Small intestine (tissue), 7 donors: ENCODE results near the gene EMD. TPM values are rescaled to one million over a fixed set of nuclear protein-coding genes. Genes with fewer than 3 reads are reported as not detected.

Experiments
- DNase-seq, 2 donors: peaks; one replicate each; pipeline versions ENCODE4 v3.0.0 to v3.0.0-alpha.2; 2013
- FAIRE-seq: peaks from 2 replicates; lab custom pipeline; 2012; peaks lifted over from hg19 to GRCh38; lab: Jason Lieb, UNC
- H3K27ac ChIP-seq, 3 donors: one replicate each; pipeline ENCODE4 v1.5.1; 2013; ENCODE audit warnings: low read length in 2 of 3, mild to moderate bottlenecking in 2 of 3, control low read depth in 1 of 3, inconsistent platforms in 1 of 3, low read depth in 1 of 3, moderate library complexity in 1 of 3
- H3K27me3 ChIP-seq, 3 donors: one replicate each; pipeline ENCODE4 v1.6.1; 2013; ENCODE audit warnings: low read length in 3 of 3, inconsistent platforms in 1 of 3; ENCODE audit not compliant: control insufficient read depth in 3 of 3, insufficient read depth in 3 of 3
- H3K36me3 ChIP-seq, 3 donors: one replicate each; pipeline ENCODE4 v1.6.1; 2013; ENCODE audit warnings: low read length in 3 of 3, inconsistent platforms in 1 of 3, low read depth in 1 of 3, mild to moderate bottlenecking in 1 of 3, moderate library complexity in 1 of 3; ENCODE audit not compliant: control insufficient read depth in 3 of 3, insufficient read depth in 2 of 3
- H3K4me1 ChIP-seq, 3 donors: one replicate each; pipeline ENCODE4 v1.6.1; 2013; ENCODE audit warnings: low read length in 2 of 3, inconsistent platforms in 1 of 3, low read depth in 1 of 3, mild to moderate bottlenecking in 1 of 3, moderate library complexity in 1 of 3; ENCODE audit not compliant: control insufficient read depth in 3 of 3, insufficient read depth in 2 of 3
- H3K4me3 ChIP-seq, 3 donors: one replicate each; pipeline ENCODE4 v1.5.1; 2013; ENCODE audit warnings: low read length in 3 of 3, control low read depth in 1 of 3, inconsistent platforms in 1 of 3, low read depth in 1 of 3, mild to moderate bottlenecking in 1 of 3, moderate library complexity in 1 of 3
- H3K9me3 ChIP-seq, 2 donors: one replicate each; pipeline ENCODE4 v1.6.1; 2013; ENCODE audit warnings: low read depth in 1 of 2, low read length in 1 of 2; ENCODE audit not compliant: control insufficient read depth in 2 of 2, insufficient read depth in 1 of 2
- WGBS, 3 donors: extraction: QIAGEN DNeasy Blood & Tissue Kit; methylation state at CpG; one replicate each; pipeline ENCODE4 v1.1.7; 2013; 5-methylcytosine and 5-hydroxymethylcytosine counted together
- polyA plus RNA-seq, 4 donors: library from polyadenylated mRNA; stranded (reverse) in 3 of 4; unstranded in 1 of 4; fragments of 200-250 nt in 3 of 4; fragments of 120-200 nt in 1 of 4; gene quantifications; one replicate each; pipeline versions ENCODE4 v1.2.1 to v1.2.3, GENCODE V29; 2013
- donor health status: healthy with polysubstance abuse.
- donor health status: control.
- donor health status: control.
- donor health status: Bipolar disorder and iron deficiency.
- donor health status: healthy.

The EMD gene
- polyA plus RNA-seq, 4 donors = 37.6 to 82.3 (median 55.6) TPM

DNA sequence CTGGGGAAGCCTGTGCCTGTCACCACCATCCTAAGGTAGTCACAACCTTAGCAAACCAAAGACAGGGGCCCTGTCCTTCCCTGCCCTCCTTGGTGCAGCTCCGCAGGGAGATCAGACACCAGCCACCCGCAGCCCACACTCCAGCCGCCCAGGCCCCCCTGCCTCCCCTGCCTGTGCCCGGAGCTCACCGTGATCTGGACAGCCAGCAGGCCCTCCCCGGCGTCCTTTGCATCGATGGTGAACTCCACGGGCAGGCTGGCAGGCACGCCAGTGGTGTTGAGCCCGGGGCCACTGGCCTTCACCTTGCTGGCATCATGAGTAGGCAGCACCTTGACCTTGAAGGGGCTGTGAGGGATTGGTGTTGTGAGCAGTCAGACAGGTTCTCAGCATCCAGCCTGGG is 21.1 kb upstream of the EMD start:
- Histone ChIP-seq H3K27ac (no peak overlapping the region), H3K36me3 (peaks cover 0 to 77% (median 10%) of the 10 kb centered on the region in 3 donors), H3K27me3 (no peaks in the 10 kb centered on the region), H3K4me1 (no peaks in the 10 kb centered on the region), H3K4me3 (no peak overlapping the region), H3K9me3 (no peaks in the 10 kb centered on the region)
- WGBS, 3 donors = 88 to 94% (median 94%) methylated on average over 9 to 11 of the region's 11 CpGs
- DNase-seq (no peak), FAIRE-seq (no peak)

DNA sequence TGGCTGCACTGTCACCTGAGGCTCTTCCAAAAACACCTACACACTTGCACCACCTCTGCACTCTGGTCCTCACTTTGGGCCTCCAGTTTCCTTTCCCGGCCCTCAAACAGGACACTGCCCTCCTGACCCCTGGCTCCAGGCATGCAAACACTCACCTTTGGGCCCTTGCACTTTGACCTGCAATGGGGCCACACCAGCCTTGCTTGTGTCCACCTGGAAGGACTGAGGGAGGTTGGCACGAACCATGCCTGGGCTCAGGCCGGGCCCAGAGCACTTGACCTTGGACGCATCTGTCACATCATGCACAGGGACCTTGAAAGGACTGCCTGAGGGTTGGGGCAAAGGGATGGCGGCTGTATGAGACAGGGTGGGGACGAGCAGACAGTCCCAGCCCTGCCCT is 20.3 kb upstream of the EMD start:
- peaks cover 0 to 73% (median 10%) of the 10 kb centered on the region in 3 donors for H3K36me3 ChIP-seq
- DNase-seq (no peak), FAIRE-seq (no peak)
- no peaks in the 10 kb centered on the region for H3K27me3 ChIP-seq
- no peaks in the 10 kb centered on the region for H3K9me3 ChIP-seq
- H3K4me1 ChIP-seq = no peaks in the 10 kb centered on the region
- no peak overlapping the region for H3K4me3 ChIP-seq
- WGBS, 3 donors = 56 to 78% (median 64%) methylated on average over 6 of the region's 6 CpGs
- H3K27ac ChIP-seq = no peak overlapping the region

DNA sequence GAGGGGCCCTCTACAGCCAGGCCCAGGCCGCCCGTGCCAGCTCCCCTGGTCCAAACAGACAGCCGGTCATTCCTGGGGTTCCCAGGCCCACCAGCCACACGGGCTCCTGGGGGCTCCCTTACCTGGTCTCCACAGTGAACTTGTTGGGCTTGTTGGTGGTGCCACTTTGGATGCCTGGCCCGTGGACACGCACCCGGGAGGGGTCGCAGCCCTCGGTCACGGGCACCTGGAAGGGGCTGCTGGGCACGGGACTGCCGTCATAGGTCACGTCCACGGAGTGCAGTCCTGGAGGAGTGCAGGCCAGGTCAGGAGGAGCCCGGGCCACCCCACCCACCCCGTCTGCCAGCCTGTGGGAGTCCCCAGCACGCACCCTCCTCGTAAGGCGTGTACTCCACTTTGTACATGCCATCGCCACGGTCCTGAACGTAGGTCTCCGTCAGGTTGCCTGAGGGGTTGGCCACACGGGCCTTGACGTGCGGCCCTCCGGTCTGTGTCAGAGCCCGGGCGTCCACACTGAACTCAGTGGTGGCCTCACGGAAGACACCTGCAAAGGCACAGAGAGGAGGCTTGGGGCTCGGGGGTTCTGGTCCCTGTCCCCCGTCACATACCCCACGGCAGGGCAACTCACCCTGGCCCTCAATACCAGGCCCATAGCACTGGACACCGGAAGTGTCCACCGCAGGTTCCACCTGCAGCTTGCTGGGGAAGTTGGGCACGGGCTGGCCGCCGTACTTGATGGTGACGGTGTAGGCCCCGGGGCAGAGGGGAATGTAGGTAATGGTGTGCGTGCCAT is 19.5 kb upstream of the EMD start:
- Histone ChIP-seq H3K27me3 (no peaks in the 10 kb centered on the region), H3K9me3 (no peaks in the 10 kb centered on the region), H3K27ac (no peak overlapping the region), H3K4me1 (no peaks in the 10 kb centered on the region), H3K36me3 (peaks cover 0 to 72% (median 10%) of the 10 kb centered on the region in 3 donors), H3K4me3 (no peak overlapping the region)
- no peak for DNase-seq
- WGBS, 3 donors = 91 to 97% (median 94%) methylated on average over 34 to 41 of the region's 41 CpGs
- no peak for FAIRE-seq

DNA sequence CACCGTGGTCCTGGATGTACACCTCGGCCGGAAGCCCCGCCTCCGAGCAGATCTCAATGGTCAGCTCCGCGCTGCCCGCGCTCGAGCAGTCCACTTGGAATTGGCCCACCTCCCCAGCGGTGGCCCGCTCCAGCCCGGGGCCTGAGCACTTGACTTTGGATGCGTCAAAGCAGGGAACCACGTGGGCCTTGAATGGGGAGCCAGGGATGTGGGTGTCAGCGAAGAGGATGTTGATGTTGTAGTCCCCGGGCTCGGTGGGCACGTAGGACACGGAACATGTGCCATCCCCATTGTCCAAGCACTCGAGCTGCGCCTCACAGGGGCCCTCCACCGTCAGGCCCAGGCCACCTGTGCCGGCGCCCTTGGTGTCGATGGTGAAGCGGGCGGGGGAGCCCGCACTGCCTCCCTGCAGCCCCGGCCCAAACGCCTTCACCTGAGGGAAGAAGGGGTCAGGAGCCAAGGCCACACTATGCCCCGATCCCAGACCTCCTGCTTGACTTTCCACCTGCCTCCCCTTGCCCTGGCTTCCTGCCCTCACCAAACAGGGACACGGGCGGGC is 18.9 kb upstream of the EMD start:
- Histone ChIP-seq H3K4me3 (no peak overlapping the region), H3K9me3 (no peaks in the 10 kb centered on the region), H3K27me3 (no peaks in the 10 kb centered on the region), H3K36me3 (peaks cover 0 to 73% (median 10%) of the 10 kb centered on the region in 3 donors), H3K27ac (no peak overlapping the region), H3K4me1 (no peaks in the 10 kb centered on the region)
- FAIRE-seq (no peak), DNase-seq (no peak)
- 84 to 90% (median 86%) methylated on average over 23 to 34 of the region's 34 CpGs for WGBS, 3 donors

DNA sequence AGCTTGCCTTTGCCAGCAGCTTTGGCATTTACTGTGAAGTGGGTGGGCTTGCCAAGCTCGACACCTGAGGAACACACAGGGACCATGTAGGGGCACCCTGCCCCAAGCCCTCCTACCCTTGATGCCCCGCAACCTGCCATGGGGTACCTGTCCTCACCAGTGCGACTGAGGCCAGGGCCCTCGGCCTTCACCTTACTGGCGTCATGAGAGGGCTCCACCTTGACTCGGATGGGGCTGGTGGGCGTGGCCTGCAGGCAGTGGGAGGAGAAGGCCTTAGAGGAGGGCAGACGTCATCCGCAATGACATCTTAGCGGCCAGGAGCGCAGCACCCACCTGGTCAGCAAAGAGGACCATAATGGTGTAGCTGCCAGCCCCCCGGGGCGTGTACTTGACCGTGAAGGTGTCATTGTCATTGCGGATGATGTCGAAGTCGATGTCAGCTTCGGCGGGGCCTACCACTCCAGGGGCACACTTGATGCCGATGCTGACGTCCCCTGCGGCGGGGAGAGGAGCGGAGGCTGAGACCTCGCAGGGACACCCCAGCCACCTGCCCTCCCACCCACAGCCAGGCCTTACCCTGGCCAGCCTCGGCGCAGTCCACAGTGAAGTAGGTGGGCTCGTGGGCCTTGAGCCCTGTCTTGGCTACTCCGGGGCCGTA is 16.9 kb upstream of the EMD start:
- no peak overlapping the region for H3K4me3 ChIP-seq
- DNase-seq = no peak
- 88 to 92% (median 90%) methylated on average over 21 to 30 of the region's 30 CpGs for WGBS, 3 donors
- H3K9me3 ChIP-seq = no peaks in the 10 kb centered on the region
- FAIRE-seq = no peak
- H3K4me1 ChIP-seq = no peaks in the 10 kb centered on the region
- peaks cover 0 to 84% (median 9%) of the 10 kb centered on the region in 3 donors for H3K36me3 ChIP-seq
- no peak overlapping the region for H3K27ac ChIP-seq
- H3K27me3 ChIP-seq = no peaks in the 10 kb centered on the region

DNA sequence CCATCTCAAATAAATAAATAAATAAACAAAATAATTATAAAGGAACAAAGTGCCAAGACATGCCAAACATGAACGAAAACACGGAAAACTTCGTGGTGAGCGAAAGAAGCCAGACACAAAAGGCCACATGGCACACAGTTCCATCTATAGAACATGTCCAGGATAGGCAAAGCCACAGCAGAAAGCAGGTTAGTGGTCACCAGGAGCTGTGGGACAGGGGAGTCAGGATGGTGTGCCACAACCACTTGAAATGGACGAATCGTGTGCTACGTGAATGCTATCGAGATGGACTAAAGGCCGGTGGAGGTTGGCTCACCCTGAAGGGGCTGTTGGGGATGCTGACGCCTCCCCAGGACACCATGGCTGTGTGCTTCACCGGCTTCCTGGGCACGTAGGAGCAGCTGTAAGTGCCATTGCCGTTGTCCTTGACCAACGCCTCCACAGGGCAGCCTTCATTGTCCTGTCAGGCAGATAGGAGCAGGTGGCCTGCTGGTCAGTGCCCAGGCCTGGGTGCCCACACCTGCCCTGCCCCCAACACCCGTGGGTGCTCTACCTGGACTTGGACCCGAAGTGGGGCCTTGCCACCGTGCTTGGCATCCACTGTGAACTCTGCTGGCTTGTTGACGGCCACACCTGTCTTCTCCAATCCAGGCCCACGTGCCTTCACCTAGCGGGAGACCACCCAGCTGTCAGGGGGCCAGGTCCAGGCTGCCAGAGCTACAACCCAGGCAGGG is 15.2 kb upstream of the EMD start:
- peaks cover 0 to 81% (median 4%) of the 10 kb centered on the region in 3 donors for H3K36me3 ChIP-seq
- H3K27me3 ChIP-seq = no peaks in the 10 kb centered on the region
- H3K27ac ChIP-seq = no peak overlapping the region
- FAIRE-seq (no peak), DNase-seq (no peak)
- 79 to 89% (median 80%) methylated on average over 18 to 20 of the region's 20 CpGs for WGBS, 3 donors
- H3K4me3 ChIP-seq = no peak overlapping the region
- peaks cover 0 to 4% (median 0%) of the 10 kb centered on the region in 3 donors for H3K4me1 ChIP-seq
- no peaks in the 10 kb centered on the region for H3K9me3 ChIP-seq

DNA sequence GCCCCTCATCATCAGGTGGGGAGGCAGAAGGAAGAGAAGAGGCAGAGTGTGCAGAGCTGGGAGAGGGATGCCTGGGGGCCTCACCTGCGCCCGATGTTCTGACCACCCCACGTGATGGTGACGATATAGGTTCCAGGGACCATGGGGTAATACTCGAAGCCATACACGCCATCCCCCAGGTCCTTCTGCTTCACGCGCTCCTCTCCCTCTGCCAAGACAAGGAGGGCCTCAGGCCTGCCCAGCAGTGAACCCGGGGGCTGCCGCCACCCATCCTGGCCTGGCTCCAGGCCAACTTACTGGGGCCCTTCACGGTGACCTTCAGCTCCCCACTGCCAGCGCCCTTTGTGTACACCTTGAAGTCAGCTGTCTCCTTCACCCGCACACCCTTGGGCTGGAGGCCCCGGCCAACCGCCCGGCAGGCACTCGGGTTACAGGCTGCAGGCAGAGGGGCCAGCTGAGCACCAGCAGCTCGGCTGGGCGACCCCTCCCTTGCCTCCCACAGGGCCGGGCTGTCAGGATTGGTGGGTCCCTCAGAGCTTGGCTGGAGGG is 14.0 kb upstream of the EMD start:
- Histone ChIP-seq H3K36me3 (peaks cover 0 to 75% (median 3%) of the 10 kb centered on the region in 3 donors), H3K4me1 (peaks cover 0 to 13% (median 0%) of the 10 kb centered on the region in 3 donors), H3K9me3 (no peaks in the 10 kb centered on the region), H3K27ac (no peak overlapping the region), H3K4me3 (no peak overlapping the region), H3K27me3 (peaks cover 0 to 6% (median 0%) of the 10 kb centered on the region in 3 donors)
- DNase-seq = no peak
- 75 to 81% (median 77%) methylated on average over 5 to 20 of the region's 20 CpGs for WGBS, 3 donors
- FAIRE-seq = no peak
